Esophagus muscularis mucosa (tissue), 4 donors: Measurements from ENCODE around the gene DHRS13. TPM values are rescaled to one million over a fixed set of nuclear protein-coding genes. Genes with fewer than 3 reads are reported as not detected.

Source experiments
- DNase-seq: peaks from one replicate; pipeline ENCODE4 v3.0.0-alpha.2; 2017; ENCODE audit errors: extremely low spot score
- H3K27ac ChIP-seq, 4 donors: fragments of 200-600 bp; sonication (generic); replicated peaks in 1 of 4; 1 replicate in 3 of 4; 2 replicates in 1 of 4; pipeline ENCODE4 v1.5.1; 2016 to 2019; ENCODE audit warnings: mild to moderate bottlenecking in 1 of 4
- H3K27me3 ChIP-seq, 4 donors: fragments of 200-600 bp; sonication (generic); one replicate each; pipeline versions ENCODE4 v1.5.1 to v1.6.0; 2016 to 2019
- H3K36me3 ChIP-seq, 4 donors: fragments of 200-600 bp; sonication (generic); one replicate each; pipeline ENCODE4 v1.5.1; 2016 to 2019
- H3K4me1 ChIP-seq, 4 donors: fragments of 200-600 bp; sonication (generic); one replicate each; pipeline ENCODE4 v1.5.1; 2016 to 2019
- H3K4me3 ChIP-seq, 4 donors: fragments of 200-600 bp; sonication (generic); 1 replicate in 2 of 4; 2 replicates in 2 of 4; pipeline ENCODE4 v1.5.1; 2016 to 2019; ENCODE audit warnings: mild to moderate bottlenecking in 4 of 4, moderate library complexity in 1 of 4
- H3K9me3 ChIP-seq, 4 donors: fragments of 200-600 bp; sonication (generic); 1 replicate in 3 of 4; 2 replicates in 1 of 4; pipeline ENCODE4 v1.5.1; 2016 to 2019
- CTCF ChIP-seq, 3 experiments: fragments of 200-600 bp in 2 of 3; fragments of 450-650 bp in 1 of 3; sonication (generic) in 2 of 3; IDR thresholded peaks; one replicate each; pipeline ENCODE4 v1.5.1; 2017 to 2019; ENCODE audit warnings: antibody characterized with exemption in 3 of 3, mild to moderate bottlenecking in 2 of 3, moderate library complexity in 1 of 3
- EP300 ChIP-seq: sonication (generic); formaldehyde crosslinking; IDR thresholded peaks from one replicate; pipeline ENCODE4 v1.6.1; 2017; ENCODE audit warnings: antibody characterized with exemption
- POLR2A ChIP-seq: fragments of 450-650 bp; IDR thresholded peaks from one replicate; pipeline ENCODE4 v1.6.1; 2017; ENCODE audit warnings: antibody characterized with exemption, moderate library complexity, mild to moderate bottlenecking, low read depth
- POLR2AphosphoS5 ChIP-seq, 2 donors: sonication (generic); formaldehyde crosslinking; IDR thresholded peaks; one replicate each; pipeline ENCODE4 v1.6.1; 2017; ENCODE audit warnings: antibody characterized with exemption in 2 of 2
- WGBS: methylation state at CpG from one replicate; pipeline ENCODE4 v1.1.5; 2018; 5-methylcytosine and 5-hydroxymethylcytosine counted together
- intact Hi-C: fragments of 100-400 bp; cut with DNase I; formaldehyde crosslinking; loops from one replicate; pipeline ENCODE4 v1.15.1; 2023
- total RNA-seq, 4 donors: library from RNA; depleted of rRNA; stranded (reverse); fragments of >200 nt; gene quantifications; one replicate each; pipeline versions ENCODE4 v1.1.0 to v1.2.1, GENCODE V29; 2016

The DHRS13 gene
- total RNA-seq, 4 donors from 2014 or later = 3.7 to 14.2 (median 5.9) TPM

DNA sequence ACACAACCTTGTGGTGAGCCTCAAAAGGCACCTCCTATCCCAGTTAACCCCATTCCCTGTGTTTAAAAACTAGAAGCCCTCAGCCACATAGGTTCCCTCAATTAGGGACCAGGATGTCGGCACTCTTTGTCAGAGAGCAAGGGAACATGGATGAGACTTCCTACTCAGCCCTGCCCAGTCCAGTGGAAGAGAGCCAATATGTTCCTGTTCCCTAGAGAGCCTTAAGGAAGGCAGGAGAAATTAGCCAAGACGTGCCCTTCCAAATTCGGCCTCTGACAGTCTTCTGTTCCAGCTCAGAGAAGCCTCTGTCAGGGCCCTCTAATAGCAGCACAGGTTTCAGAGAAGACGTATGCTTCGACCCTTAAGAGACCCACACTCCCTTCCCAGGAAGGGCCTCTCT, 14.6 kb upstream of the DHRS13 start:
- Histone ChIP-seq H3K4me3 (no peak overlapping the region), H3K9me3 (no peaks in the 10 kb centered on the region), H3K36me3 (peaks cover 63 to 100% (median 94%) of the 10 kb centered on the region in 4 donors), H3K4me1 (peaks cover 0 to 13% (median 2%) of the 10 kb centered on the region in 4 donors), H3K27me3 (peaks cover 0 to 3% (median 0%) of the 10 kb centered on the region in 4 donors), H3K27ac (peak overlapping the region in 2 of 4 donors; percentile 9 to 28)
- TF ChIP-seq CTCF (IDR thresholded peaks at IDR 0.05) (no peak), EP300 (no peak), POLR2A (no peak), POLR2AphosphoS5 (IDR thresholded peaks at IDR 0.05) (no peak)
- intact Hi-C loops = loop anchor here (5.0 kb wide), 1 partner anchor 155 kb away; no protein-coding TSS in a partner anchor
- DNase-seq = no peak
- WGBS = 67% methylated on average over 1 of the region's 5 CpGs

GRCh38 chr17:28917029-28917428, 14.2 kb upstream of the DHRS13 start:
- 79% methylated on average over 12 of the region's 12 CpGs for WGBS
- Histone ChIP-seq H3K27ac (peak overlapping the region in 1 of 4 donors; percentile 28), H3K4me1 (peaks cover 0 to 13% (median 2%) of the 10 kb centered on the region in 4 donors), H3K27me3 (peaks cover 0 to 3% (median 0%) of the 10 kb centered on the region in 4 donors), H3K4me3 (no peak overlapping the region), H3K36me3 (peaks cover 68 to 100% (median 96%) of the 10 kb centered on the region in 4 donors), H3K9me3 (no peaks in the 10 kb centered on the region)
- no peak for TF ChIP-seq POLR2A
- TF ChIP-seq POLR2AphosphoS5 (IDR thresholded peaks at IDR 0.05) = no peak
- no peak for TF ChIP-seq CTCF (IDR thresholded peaks at IDR 0.05)
- no peak for TF ChIP-seq EP300
- intact Hi-C loops = loop anchor here (5.0 kb wide), 1 partner anchor 155 kb away; no protein-coding TSS in a partner anchor
- no peak for DNase-seq

- H3K9me3 ChIP-seq = no peaks in the 10 kb centered on the region
- peaks cover 0 to 3% (median 0%) of the 10 kb centered on the region in 4 donors for H3K27me3 ChIP-seq
- TF ChIP-seq POLR2AphosphoS5 (IDR thresholded peaks at IDR 0.05) (peak in 1 of 2 donors; percentile 29), EP300 (no peak), CTCF (IDR thresholded peaks at IDR 0.05) (peak; percentile 62 to 71 (median 64)), POLR2A (no peak)
- H3K4me3 ChIP-seq = no peak overlapping the region
- H3K27ac ChIP-seq = peak overlapping the region in 1 of 4 donors; percentile 14
- H3K36me3 ChIP-seq = peaks cover 74 to 100% (median 98%) of the 10 kb centered on the region in 4 donors
- no peak for DNase-seq
- 49% methylated on average over 6 of the region's 6 CpGs for WGBS
- intact Hi-C loops = loop anchor here (5.0 kb wide), 1 partner anchor 154 kb away; no protein-coding TSS in a partner anchor
- H3K4me1 ChIP-seq = peaks cover 0 to 13% (median 2%) of the 10 kb centered on the region in 4 donors
Observed at GRCh38 chr17:28916302-28916934, 13.5 kb upstream of the DHRS13 start.

DNA sequence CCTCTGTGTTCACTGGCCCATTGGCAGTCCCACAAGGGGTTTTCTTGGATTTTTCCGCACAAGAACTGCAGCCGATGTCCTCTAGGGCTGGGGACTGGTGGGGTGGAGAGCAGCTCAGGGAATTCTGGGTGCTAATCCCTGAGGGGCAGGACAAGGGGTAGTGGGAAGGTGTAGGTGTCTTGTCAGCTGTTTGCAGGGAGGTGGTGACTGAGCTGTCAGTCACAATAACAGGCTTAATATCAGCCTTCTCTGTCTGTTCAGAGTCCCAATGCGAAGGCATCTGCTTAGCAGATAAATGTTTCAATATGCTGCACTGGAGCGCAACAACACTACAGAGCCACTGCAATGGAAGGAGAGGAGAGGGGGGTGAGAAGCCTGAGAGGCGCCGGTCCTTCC, 10.1 kb upstream of the DHRS13 start:
- Histone ChIP-seq H3K36me3 (peaks cover 68 to 100% (median 94%) of the 10 kb centered on the region in 4 donors), H3K27me3 (peaks cover 0 to 3% (median 0%) of the 10 kb centered on the region in 4 donors)
- 94% methylated on average over 6 of the region's 6 CpGs for WGBS

More for the DNA sequence above, 10.1 kb upstream of the DHRS13 start:
- Histone ChIP-seq H3K4me3 (no peak overlapping the region), H3K4me1 (peaks cover 12 to 29% (median 17%) of the 10 kb centered on the region in 4 donors), H3K9me3 (no peaks in the 10 kb centered on the region), H3K27ac (no peak overlapping the region)
- intact Hi-C loops = loop anchor here (5.0 kb wide), 2 partner anchors 34 to 266 kb away; partner anchors contain the start of gene BLTP2
- DNase-seq = no peak
- TF ChIP-seq EP300 = no peak
- TF ChIP-seq POLR2A = no peak
- TF ChIP-seq CTCF (IDR thresholded peaks at IDR 0.05) = no peak
- TF ChIP-seq POLR2AphosphoS5 (IDR thresholded peaks at IDR 0.05) = no peak
